HL-60 (cell line): ENCODE measurements around the gene PSME3.

Experiments
- CTCF ChIP-seq: IDR thresholded peaks from one replicate; pipeline ENCODE4 v1.5.1; 2011; ENCODE audit warnings: low read length, control low read depth, inconsistent platforms; ENCODE audit not compliant: insufficient read depth
- GABPA ChIP-seq: IDR thresholded peaks from 2 replicates; pipeline ENCODE4 v1.6.1; 2012; ENCODE audit warnings: low read depth
- POLR2AphosphoS5 ChIP-seq: IDR thresholded peaks from 2 replicates; pipeline ENCODE4 v1.6.1; 2012; ENCODE audit warnings: low read depth
- REST ChIP-seq: IDR thresholded peaks from 2 replicates; pipeline ENCODE4 v1.6.1; 2012; ENCODE audit warnings: low read depth; ENCODE audit not compliant: insufficient replicate concordance
- SPI1 ChIP-seq: IDR thresholded peaks from 2 replicates; pipeline ENCODE4 v1.6.1; 2012; ENCODE audit warnings: low read depth, mild to moderate bottlenecking, borderline replicate concordance

GRCh38 chr17:42883802-42884558 lies 50.8 kb downstream of the PSME3 start:
- TF ChIP-seq CTCF (no peak), POLR2AphosphoS5 (no peak), SPI1 (no peak), REST (no peak), GABPA (no peak)
